Vagina (tissue), 2 donors: ENCODE data around the gene DNAH10.

Experiments
- CTCF ChIP-seq, 3 experiments: fragments of 450-650 bp in 2 of 3; fragments of 200-600 bp in 1 of 3; sonication (generic) in 1 of 3; IDR thresholded peaks; one replicate each; pipeline ENCODE4 v1.5.1; 2017 to 2019; ENCODE audit warnings: antibody characterized with exemption in 3 of 3, mild to moderate bottlenecking in 2 of 3, moderate library complexity in 2 of 3
- POLR2A ChIP-seq, 2 donors: fragments of 450-650 bp; IDR thresholded peaks; one replicate each; pipeline ENCODE4 v1.6.1; 2017; ENCODE audit warnings: antibody characterized with exemption in 2 of 2, mild to moderate bottlenecking in 2 of 2, moderate library complexity in 2 of 2

DNA sequence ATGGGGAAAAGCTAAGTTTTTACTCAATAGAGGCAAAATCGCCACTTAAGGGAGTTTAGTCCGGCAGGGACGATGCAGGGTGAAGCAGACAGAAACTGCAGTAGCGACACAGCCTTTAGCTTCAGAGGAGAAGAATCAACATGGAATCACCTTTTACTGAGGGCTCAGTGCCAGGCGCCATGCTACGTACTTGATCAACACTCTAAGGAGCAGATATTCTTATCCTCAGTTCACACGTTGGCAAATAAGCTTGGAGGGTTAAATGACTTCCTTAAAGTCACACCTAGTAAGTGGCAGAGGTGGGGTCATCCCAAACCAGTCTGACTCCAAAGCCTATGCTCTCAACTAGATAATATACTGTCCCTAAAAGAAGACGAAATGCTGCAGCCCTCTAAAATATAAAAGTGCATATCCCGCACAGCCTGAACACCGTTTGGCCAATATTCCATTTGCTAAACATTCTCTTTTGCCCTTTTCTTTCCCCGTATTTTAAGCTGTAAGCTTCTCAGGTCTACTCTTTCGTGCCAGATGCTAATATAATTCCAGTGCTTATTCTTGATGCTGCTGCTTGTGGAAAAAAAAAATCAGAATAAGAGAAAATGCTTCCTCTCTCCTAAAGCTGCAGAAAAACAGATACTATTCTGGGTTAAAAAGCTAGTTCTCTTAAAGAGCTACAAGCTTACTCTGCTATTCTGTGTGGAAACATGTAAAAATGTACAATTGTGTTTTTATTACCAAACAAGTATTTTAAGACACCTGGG lies 199.7 kb downstream of the DNAH10 start:
- no peak for TF ChIP-seq CTCF (IDR thresholded peaks at IDR 0.05)
- no peak for TF ChIP-seq POLR2A (IDR thresholded peaks at IDR 0.05)
